ENCODE data around the gene OSBPL2. TPM values are rescaled to one million over a fixed set of nuclear protein-coding genes. Genes with fewer than 3 reads are reported as not detected.

OSBPL2 gene
- 56.7 and 57.4 TPM in 2 replicates for total RNA-seq
- long read RNA-seq, full-length matches to known transcripts: 66 of 100 reads
- long read RNA-seq, partial matches to known transcripts: 19 of 100 reads
- long read RNA-seq, other reads (novel, unspliced or antisense): 15 of 100 reads

- Mint-ChIP-seq H3K27me3 (no peaks in the 10 kb centered on the region), H3K27ac (peak within 1 kb of the TSS; percentile 93), H3K4me1 (ENCODE audit: low read depth) (peaks cover 13% of the 10 kb centered on the region), H3K36me3 (ENCODE audit: insufficient read depth) (peaks cover 11% of the 10 kb centered on the region), H3K4me3 (ENCODE audit: low read depth) (peak within 1 kb of the TSS; percentile 84), H3K9me3 (ENCODE audit: low read depth) (no peaks in the 10 kb centered on the region)
- peak; percentile 100 for DNase-seq (ENCODE audit: low spot score, unreplicated experiment)
- no peak for TF ChIP-seq CTCF (IDR thresholded peaks at IDR 0.05; ENCODE audit: unreplicated experiment)
These were observed at the start of gene OSBPL2 for GRCh38 chr20:62237801-62238568. TSS of gene OSBPL2 (plus strand) at chr20:62238521. CDS start at chr20:62256185, 17,664 bp downstream.

- DNase-seq (ENCODE audit: low spot score, unreplicated experiment): no peak
- H3K4me1 Mint-ChIP-seq (ENCODE audit: low read depth): no peaks in the 10 kb centered on the region
- H3K27ac Mint-ChIP-seq: no peak overlapping the region
These were observed 47.5 kb upstream of the OSBPL2 start for GRCh38 chr20:62190639-62191411.

GRCh38 chr20:62191781-62192559 is 46.4 kb upstream of the OSBPL2 start:
- no peak for DNase-seq (ENCODE audit: low spot score, unreplicated experiment)
- Mint-ChIP-seq H3K27ac (no peak overlapping the region), H3K36me3 (ENCODE audit: insufficient read depth) (peaks cover 6% of the 10 kb centered on the region), H3K4me3 (ENCODE audit: low read depth) (no peak overlapping the region), H3K27me3 (no peaks in the 10 kb centered on the region), H3K9me3 (ENCODE audit: low read depth) (no peaks in the 10 kb centered on the region), H3K4me1 (ENCODE audit: low read depth) (no peaks in the 10 kb centered on the region)
- TF ChIP-seq CTCF (IDR thresholded peaks at IDR 0.05; ENCODE audit: unreplicated experiment): no peak

More at GRCh38 chr20:62190639-62191411, 47.5 kb upstream of the OSBPL2 start:
- H3K27me3 Mint-ChIP-seq: no peaks in the 10 kb centered on the region
- no peak for TF ChIP-seq CTCF (IDR thresholded peaks at IDR 0.05; ENCODE audit: unreplicated experiment)
- no peaks in the 10 kb centered on the region for H3K9me3 Mint-ChIP-seq (ENCODE audit: low read depth)
- peaks cover 6% of the 10 kb centered on the region for H3K36me3 Mint-ChIP-seq (ENCODE audit: insufficient read depth)
- no peak overlapping the region for H3K4me3 Mint-ChIP-seq (ENCODE audit: low read depth)

- no peaks in the 10 kb centered on the region for H3K27me3 Mint-ChIP-seq
- H3K4me1 Mint-ChIP-seq (ENCODE audit: low read depth): no peaks in the 10 kb centered on the region
- peaks cover 6% of the 10 kb centered on the region for H3K36me3 Mint-ChIP-seq (ENCODE audit: insufficient read depth)
- no peak overlapping the region for H3K4me3 Mint-ChIP-seq (ENCODE audit: low read depth)
- DNase-seq (ENCODE audit: low spot score, unreplicated experiment): no peak
- H3K27ac Mint-ChIP-seq: no peak overlapping the region
- no peaks in the 10 kb centered on the region for H3K9me3 Mint-ChIP-seq (ENCODE audit: low read depth)
- no peak for TF ChIP-seq CTCF (IDR thresholded peaks at IDR 0.05; ENCODE audit: unreplicated experiment)
These were observed 45.7 kb upstream of the OSBPL2 start for GRCh38 chr20:62192635-62193034.
